ENCODE results near the gene SRGAP1.

The SRGAP1 gene

DNA sequence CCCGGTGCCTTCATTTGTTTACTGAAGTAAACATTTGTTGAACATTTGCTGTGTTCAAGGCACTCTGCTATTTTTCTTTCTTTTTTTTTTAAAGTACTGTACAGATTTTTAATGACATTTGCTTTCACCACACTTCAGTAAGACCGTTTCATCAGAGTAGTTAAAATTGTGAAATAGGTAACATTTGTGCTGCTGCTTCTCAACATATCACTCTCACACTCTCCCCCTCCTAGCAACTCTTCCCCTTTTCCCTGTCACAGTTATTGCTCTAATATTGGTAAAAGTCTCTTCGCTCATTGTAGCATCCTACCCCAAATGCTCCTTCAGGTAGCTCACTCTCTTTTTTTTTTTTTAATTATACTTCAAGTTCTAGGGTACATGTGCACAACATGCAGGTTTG is 49.6 kb downstream of the SRGAP1 start:
- Histone ChIP-seq H3K27ac (ENCODE audit: low read length) (no peak overlapping the region), H3K4me1 (ENCODE audit: control insufficient read depth in 1 of 2, insufficient read depth in 2 of 2, low read length in 2 of 2) (peaks cover 0 to 24% of the 10 kb centered on the region in 2 donors), H3K27me3 (ENCODE audit: low read depth, low read length) (no peaks in the 10 kb centered on the region), H3K36me3 (ENCODE audit: control insufficient read depth in 1 of 2, insufficient read depth in 2 of 2, low read length in 2 of 2) (no peaks in the 10 kb centered on the region), H3K9me3 (ENCODE audit: control insufficient read depth in 1 of 2, low read length in 2 of 2) (no peaks in the 10 kb centered on the region), H3K4me3 (ENCODE audit: low read depth in 1 of 2, low read length in 2 of 2) (no peak overlapping the region)

DNA sequence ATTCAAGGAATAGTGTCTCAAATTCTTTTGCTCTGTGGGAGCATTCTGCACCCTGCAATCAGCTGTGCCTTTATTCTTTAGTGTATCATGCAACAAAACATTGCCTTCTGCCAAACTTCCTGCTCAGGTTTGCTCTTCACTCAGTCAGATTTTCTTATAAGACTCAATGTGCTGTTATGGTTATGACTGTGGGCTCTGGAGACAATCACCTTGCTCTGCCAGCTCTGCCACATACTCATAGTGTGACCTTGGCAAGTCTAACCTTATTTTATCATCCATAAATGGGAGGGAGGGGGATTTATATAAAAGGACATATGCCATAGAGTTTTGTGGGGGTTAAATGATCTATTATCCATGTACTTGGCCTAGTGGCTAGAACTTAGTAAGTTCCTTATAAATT is 51.3 kb downstream of the SRGAP1 start:
- H3K36me3 ChIP-seq (ENCODE audit: control insufficient read depth in 1 of 2, insufficient read depth in 2 of 2, low read length in 2 of 2): no peaks in the 10 kb centered on the region
- H3K4me3 ChIP-seq (ENCODE audit: low read depth in 1 of 2, low read length in 2 of 2): no peak overlapping the region
- H3K4me1 ChIP-seq (ENCODE audit: control insufficient read depth in 1 of 2, insufficient read depth in 2 of 2, low read length in 2 of 2): peaks cover 0 to 28% of the 10 kb centered on the region in 2 donors
- no peaks in the 10 kb centered on the region for H3K9me3 ChIP-seq (ENCODE audit: control insufficient read depth in 1 of 2, low read length in 2 of 2)
- no peaks in the 10 kb centered on the region for H3K27me3 ChIP-seq (ENCODE audit: low read depth, low read length)
- H3K27ac ChIP-seq (ENCODE audit: low read length): no peak overlapping the region

DNA sequence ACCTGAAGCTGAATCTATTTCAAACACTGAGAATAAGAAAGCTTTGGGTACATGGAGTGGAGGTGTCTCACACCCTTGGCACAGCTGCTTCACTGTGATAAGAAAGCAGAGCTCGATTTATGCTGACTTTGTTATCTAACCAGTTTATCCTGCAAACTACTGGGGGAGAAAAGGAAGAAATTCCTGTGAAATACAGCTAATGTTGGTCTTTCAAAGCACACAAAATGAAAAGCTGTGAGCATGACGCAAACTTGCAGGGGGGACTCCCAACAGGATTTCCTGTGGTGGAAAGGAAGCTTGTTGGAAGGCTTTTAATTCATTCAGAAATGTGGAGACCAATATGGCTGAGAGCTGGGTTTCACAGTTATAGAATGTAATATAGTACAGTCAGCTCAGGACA is 53.4 kb downstream of the SRGAP1 start:
- H3K36me3 ChIP-seq (ENCODE audit: control insufficient read depth in 1 of 2, insufficient read depth in 2 of 2, low read length in 2 of 2): no peaks in the 10 kb centered on the region
- no peaks in the 10 kb centered on the region for H3K9me3 ChIP-seq (ENCODE audit: control insufficient read depth in 1 of 2, low read length in 2 of 2)
- no peaks in the 10 kb centered on the region for H3K27me3 ChIP-seq (ENCODE audit: low read depth, low read length)
- H3K27ac ChIP-seq (ENCODE audit: low read length): no peak overlapping the region
- H3K4me3 ChIP-seq (ENCODE audit: low read depth in 1 of 2, low read length in 2 of 2): no peak overlapping the region
- H3K4me1 ChIP-seq (ENCODE audit: control insufficient read depth in 1 of 2, insufficient read depth in 2 of 2, low read length in 2 of 2): peaks cover 0 to 33% of the 10 kb centered on the region in 2 donors

DNA sequence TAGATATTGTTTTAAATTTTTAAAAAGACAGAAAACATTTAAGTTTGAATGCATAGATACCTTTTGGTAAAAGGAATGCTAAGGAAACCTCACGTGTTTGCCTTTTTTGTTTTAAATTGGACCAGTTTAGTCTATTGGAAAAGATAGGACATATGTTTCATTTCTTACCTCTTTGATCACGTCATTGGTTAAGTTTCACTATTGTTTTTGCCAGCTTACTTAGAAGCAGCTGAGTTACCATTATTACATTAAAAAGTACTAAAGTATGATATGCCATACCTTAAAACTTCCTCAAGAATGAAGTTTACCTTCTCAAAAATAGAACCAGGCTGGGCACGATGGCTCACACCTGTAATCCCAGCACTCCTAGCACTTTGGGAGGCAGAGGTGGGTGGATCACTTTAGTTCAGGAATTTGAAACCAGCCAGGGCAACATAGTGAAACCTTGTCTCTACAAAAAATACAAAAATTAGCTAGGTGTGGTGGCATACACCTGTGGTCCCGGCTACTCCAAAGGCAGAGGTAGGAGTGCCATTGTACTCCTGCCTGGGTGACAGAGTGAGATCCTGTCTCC is 54.4 kb downstream of the SRGAP1 start:
- H3K27me3 ChIP-seq (ENCODE audit: low read depth, low read length): no peaks in the 10 kb centered on the region
- H3K4me1 ChIP-seq (ENCODE audit: control insufficient read depth in 1 of 2, insufficient read depth in 2 of 2, low read length in 2 of 2): peaks cover 0 to 33% of the 10 kb centered on the region in 2 donors
- H3K27ac ChIP-seq (ENCODE audit: low read length): no peak overlapping the region
- no peaks in the 10 kb centered on the region for H3K9me3 ChIP-seq (ENCODE audit: control insufficient read depth in 1 of 2, low read length in 2 of 2)
- H3K36me3 ChIP-seq (ENCODE audit: control insufficient read depth in 1 of 2, insufficient read depth in 2 of 2, low read length in 2 of 2): no peaks in the 10 kb centered on the region
- no peak overlapping the region for H3K4me3 ChIP-seq (ENCODE audit: low read depth in 1 of 2, low read length in 2 of 2)

DNA sequence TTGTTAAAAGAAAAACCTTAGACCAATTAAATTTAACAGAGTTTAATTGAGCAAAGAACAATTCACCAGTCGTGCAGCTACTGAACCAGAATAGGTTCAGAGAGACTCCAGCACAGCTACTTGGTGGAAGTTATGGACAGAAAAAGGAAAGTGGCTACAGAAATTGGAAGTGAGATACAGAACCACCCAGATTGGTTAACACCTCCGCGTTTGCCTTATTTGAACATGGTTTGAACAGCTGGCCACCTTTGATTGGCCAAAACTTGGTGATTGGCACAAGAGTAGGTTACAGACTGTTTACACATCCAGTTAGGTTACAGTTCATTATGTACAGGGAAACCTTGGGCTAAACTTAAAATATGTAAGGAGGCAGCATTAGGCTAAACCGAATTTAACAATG is 54.9 kb downstream of the SRGAP1 start:
- Histone ChIP-seq H3K27me3 (ENCODE audit: low read depth, low read length) (no peaks in the 10 kb centered on the region), H3K4me1 (ENCODE audit: control insufficient read depth in 1 of 2, insufficient read depth in 2 of 2, low read length in 2 of 2) (peaks cover 0 to 33% of the 10 kb centered on the region in 2 donors), H3K27ac (ENCODE audit: low read length) (no peak overlapping the region), H3K36me3 (ENCODE audit: control insufficient read depth in 1 of 2, insufficient read depth in 2 of 2, low read length in 2 of 2) (no peaks in the 10 kb centered on the region), H3K4me3 (ENCODE audit: low read depth in 1 of 2, low read length in 2 of 2) (no peak overlapping the region), H3K9me3 (ENCODE audit: control insufficient read depth in 1 of 2, low read length in 2 of 2) (no peaks in the 10 kb centered on the region)

DNA sequence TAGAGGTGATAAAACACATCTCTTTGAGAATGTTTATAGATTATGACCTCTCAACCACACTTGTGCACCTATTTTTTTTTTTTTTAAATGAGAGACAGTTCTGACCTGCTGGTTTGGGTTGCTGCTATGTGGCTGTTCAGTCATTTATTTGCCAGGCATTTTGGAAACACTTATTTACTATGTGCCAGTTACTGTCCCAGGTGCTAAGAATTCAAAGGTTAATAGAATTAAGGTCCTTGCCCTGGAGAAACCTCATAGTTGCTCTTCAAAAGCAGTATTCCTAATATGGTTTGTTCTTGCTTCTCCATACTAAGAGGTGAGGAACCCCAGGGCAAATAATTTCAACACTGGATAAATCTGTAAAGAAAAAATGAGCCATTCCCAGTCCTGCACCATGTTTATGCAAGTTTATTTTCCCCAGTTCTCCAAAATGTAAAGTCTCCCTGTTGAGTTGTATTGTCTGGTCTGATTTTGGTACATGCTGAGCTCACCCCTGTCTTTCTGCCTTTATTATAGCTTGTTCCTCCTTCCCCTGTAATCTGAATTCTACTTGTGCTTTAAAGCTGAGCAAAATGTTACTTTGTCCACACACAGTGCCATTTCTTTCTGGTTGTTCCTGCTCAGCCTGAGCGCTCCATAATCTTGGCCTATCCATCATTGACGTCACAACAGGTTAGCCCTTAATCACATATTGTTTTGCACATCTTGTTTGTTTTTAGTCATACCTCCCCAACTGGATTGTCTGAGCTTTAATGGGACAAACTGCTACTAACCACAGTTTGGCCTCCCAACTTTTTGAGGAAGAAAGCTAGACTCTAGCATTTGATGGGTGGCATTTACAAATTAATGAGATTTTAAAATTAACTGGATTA is 56.7 kb downstream of the SRGAP1 start:
- Histone ChIP-seq H3K4me3 (ENCODE audit: low read depth in 1 of 2, low read length in 2 of 2) (no peak overlapping the region), H3K27ac (ENCODE audit: low read length) (no peak overlapping the region), H3K27me3 (ENCODE audit: low read depth, low read length) (no peaks in the 10 kb centered on the region), H3K9me3 (ENCODE audit: control insufficient read depth in 1 of 2, low read length in 2 of 2) (no peaks in the 10 kb centered on the region), H3K4me1 (ENCODE audit: control insufficient read depth in 1 of 2, insufficient read depth in 2 of 2, low read length in 2 of 2) (peaks cover 0 to 25% of the 10 kb centered on the region in 2 donors), H3K36me3 (ENCODE audit: control insufficient read depth in 1 of 2, insufficient read depth in 2 of 2, low read length in 2 of 2) (no peaks in the 10 kb centered on the region)

DNA sequence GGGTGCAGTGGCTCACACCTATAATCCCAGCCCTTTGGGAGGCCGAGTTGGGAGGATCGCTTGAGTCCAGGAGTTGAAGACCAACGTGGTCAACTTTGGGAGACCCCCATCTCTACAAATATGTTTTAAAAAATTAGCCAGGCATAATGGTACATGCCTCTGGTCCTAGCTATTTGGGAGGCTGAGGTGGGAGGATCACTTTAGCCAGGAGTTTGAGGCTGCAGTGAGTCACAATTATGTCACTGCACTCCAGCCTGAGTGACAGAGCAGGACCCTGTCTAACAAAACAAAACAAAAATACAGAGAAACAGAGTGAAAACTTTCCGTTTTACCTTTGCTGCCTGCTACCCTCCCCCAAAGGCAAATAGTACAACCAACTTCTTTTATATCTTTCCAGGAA is 60.2 kb downstream of the SRGAP1 start:
- Histone ChIP-seq H3K9me3 (ENCODE audit: control insufficient read depth in 1 of 2, low read length in 2 of 2) (no peaks in the 10 kb centered on the region), H3K36me3 (ENCODE audit: control insufficient read depth in 1 of 2, insufficient read depth in 2 of 2, low read length in 2 of 2) (no peaks in the 10 kb centered on the region), H3K4me3 (ENCODE audit: low read depth in 1 of 2, low read length in 2 of 2) (no peak overlapping the region), H3K27ac (ENCODE audit: low read length) (no peak overlapping the region), H3K4me1 (ENCODE audit: control insufficient read depth in 1 of 2, insufficient read depth in 2 of 2, low read length in 2 of 2) (peaks cover 0 to 9% of the 10 kb centered on the region in 2 donors), H3K27me3 (ENCODE audit: low read depth, low read length) (no peaks in the 10 kb centered on the region)

DNA sequence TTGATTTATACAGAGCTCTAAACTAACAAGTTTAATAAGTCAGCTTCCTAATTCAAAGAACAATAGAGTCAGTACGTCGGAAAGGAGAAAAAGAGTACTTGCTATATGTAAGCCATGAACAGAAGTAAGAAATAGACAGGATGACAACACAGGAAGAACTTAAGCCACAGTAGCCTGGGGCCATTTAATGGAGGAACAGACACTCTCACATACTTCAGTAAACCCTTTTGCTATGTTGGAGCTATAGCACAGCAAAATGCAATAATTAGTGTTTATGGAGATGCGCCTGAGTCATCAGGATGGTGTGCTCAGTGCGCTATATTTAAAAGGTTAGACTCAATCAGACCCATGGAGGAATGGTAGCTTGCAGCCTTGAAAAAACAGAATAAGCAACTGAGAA is 61.0 kb downstream of the SRGAP1 start:
- Histone ChIP-seq H3K36me3 (ENCODE audit: control insufficient read depth in 1 of 2, insufficient read depth in 2 of 2, low read length in 2 of 2) (no peaks in the 10 kb centered on the region), H3K4me1 (ENCODE audit: control insufficient read depth in 1 of 2, insufficient read depth in 2 of 2, low read length in 2 of 2) (peaks cover 0 to 8% of the 10 kb centered on the region in 2 donors), H3K27ac (ENCODE audit: low read length) (no peak overlapping the region)

DNA sequence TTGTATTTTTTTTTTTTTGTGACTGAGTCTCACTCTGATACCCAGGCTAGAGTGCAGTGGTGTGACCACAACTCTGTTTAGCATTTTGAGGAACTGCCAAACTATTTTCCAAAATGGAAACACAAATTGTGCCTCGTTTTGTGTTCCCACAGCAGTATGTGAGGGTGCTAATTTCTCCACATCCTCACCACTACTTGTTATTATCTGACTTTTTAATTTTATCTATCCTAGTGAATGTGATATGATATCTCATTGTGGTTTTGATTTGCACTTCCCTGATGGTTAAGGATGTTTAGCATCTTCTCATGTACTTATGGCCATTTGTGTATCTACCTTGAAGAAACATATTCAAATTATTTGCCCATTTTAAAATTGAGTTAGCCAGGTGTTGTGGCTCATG is 62.4 kb downstream of the SRGAP1 start:
- H3K4me1 ChIP-seq (ENCODE audit: control insufficient read depth in 1 of 2, insufficient read depth in 2 of 2, low read length in 2 of 2): no peaks in the 10 kb centered on the region
- no peak overlapping the region for H3K27ac ChIP-seq (ENCODE audit: low read length)
- H3K9me3 ChIP-seq (ENCODE audit: control insufficient read depth in 1 of 2, low read length in 2 of 2): no peaks in the 10 kb centered on the region
- H3K4me3 ChIP-seq (ENCODE audit: low read depth in 1 of 2, low read length in 2 of 2): no peak overlapping the region
- no peaks in the 10 kb centered on the region for H3K27me3 ChIP-seq (ENCODE audit: low read depth, low read length)
- no peaks in the 10 kb centered on the region for H3K36me3 ChIP-seq (ENCODE audit: control insufficient read depth in 1 of 2, insufficient read depth in 2 of 2, low read length in 2 of 2)

More for the DNA sequence above, 61.0 kb downstream of the SRGAP1 start:
- Histone ChIP-seq H3K27me3 (ENCODE audit: low read depth, low read length) (no peaks in the 10 kb centered on the region), H3K4me3 (ENCODE audit: low read depth in 1 of 2, low read length in 2 of 2) (no peak overlapping the region), H3K9me3 (ENCODE audit: control insufficient read depth in 1 of 2, low read length in 2 of 2) (no peaks in the 10 kb centered on the region)

DNA sequence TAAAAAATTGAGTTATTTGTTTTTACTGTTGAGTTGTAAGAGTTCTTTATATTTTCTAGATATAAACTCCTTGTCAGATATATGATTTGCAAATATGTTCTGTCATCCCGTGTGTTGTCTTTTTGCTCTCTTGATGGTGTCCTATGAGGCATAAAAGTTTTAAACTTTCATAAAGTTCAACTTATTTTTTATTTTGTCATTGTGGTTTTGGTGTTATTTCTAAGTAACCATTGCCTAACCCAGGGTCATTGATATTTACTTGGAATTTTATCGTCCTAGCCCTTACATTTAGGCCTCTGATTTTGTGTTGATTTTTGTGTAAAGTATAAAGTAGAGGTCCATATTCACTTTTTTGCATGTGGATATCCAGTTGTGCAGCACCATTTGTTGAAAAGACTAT is 63.1 kb downstream of the SRGAP1 start:
- H3K9me3 ChIP-seq (ENCODE audit: control insufficient read depth in 1 of 2, low read length in 2 of 2): no peaks in the 10 kb centered on the region

DNA sequence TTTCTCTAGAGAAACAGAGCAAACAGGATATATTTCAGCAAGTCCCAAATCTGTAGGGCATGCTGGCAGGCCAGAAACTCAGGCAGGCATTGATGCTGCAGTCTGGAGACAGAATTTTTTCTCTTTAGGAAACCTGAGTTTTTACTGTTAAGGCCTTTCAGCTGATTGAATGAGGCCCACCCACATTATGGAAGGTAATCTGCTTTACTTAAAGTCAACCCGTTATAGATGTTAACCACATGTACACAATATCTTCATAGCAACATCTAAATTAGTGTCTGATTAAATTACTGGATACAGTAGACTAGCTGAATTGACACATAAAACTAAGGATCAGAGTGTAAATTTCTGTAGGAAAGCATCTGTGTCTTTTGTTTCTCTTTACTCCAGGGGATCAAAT is 65.2 kb downstream of the SRGAP1 start:
- H3K4me3 ChIP-seq (ENCODE audit: low read depth in 1 of 2, low read length in 2 of 2): no peak overlapping the region
- H3K4me1 ChIP-seq (ENCODE audit: control insufficient read depth in 1 of 2, insufficient read depth in 2 of 2, low read length in 2 of 2): no peaks in the 10 kb centered on the region
- no peaks in the 10 kb centered on the region for H3K9me3 ChIP-seq (ENCODE audit: control insufficient read depth in 1 of 2, low read length in 2 of 2)
- H3K36me3 ChIP-seq (ENCODE audit: control insufficient read depth in 1 of 2, insufficient read depth in 2 of 2, low read length in 2 of 2): no peaks in the 10 kb centered on the region
- no peaks in the 10 kb centered on the region for H3K27me3 ChIP-seq (ENCODE audit: low read depth, low read length)
- H3K27ac ChIP-seq (ENCODE audit: low read length): no peak overlapping the region

More for the DNA sequence above, 63.1 kb downstream of the SRGAP1 start:
- no peaks in the 10 kb centered on the region for H3K4me1 ChIP-seq (ENCODE audit: control insufficient read depth in 1 of 2, insufficient read depth in 2 of 2, low read length in 2 of 2)
- no peak overlapping the region for H3K27ac ChIP-seq (ENCODE audit: low read length)
- H3K27me3 ChIP-seq (ENCODE audit: low read depth, low read length): no peaks in the 10 kb centered on the region
- H3K36me3 ChIP-seq (ENCODE audit: control insufficient read depth in 1 of 2, insufficient read depth in 2 of 2, low read length in 2 of 2): no peaks in the 10 kb centered on the region
- no peak overlapping the region for H3K4me3 ChIP-seq (ENCODE audit: low read depth in 1 of 2, low read length in 2 of 2)
